ENCODE measurements around the gene PABPC1L2A. TPM values are rescaled to one million over a fixed set of nuclear protein-coding genes. Genes with fewer than 3 reads are reported as not detected.
"Not testable (repeated sequence)": the region's sequence is repeated elsewhere in the genome, so short reads cannot be mapped to it uniquely, and the experiment has no call there.

Gene PABPC1L2A
- total RNA-seq, 1 experiment from 2014 or later: 0.52 TPM

GRCh38 chrX:73078597-73078996, 715 bp downstream of the PABPC1L2A start:
- peaks cover 18 to 21% of the 10 kb centered on the region in 2 experiments for H3K9me3 Mint-ChIP-seq
- not testable (repeated sequence) for H3K14ac ChIP-seq (ENCODE audit: insufficient read depth, low read length); H3K36me3 Mint-ChIP-seq (ENCODE audit: insufficient read depth in 1 of 3, low read depth in 3 of 3); H3K79me1 ChIP-seq (ENCODE audit: insufficient read depth, low read depth, low read length, poor library complexity, severe bottlenecking); H3K4me2 ChIP-seq (ENCODE audit: insufficient read depth, insufficient read length, low read length); H3K4ac ChIP-seq (ENCODE audit: low read depth, low read length); H3K27ac Mint-ChIP-seq; H3K4me1 ChIP-seq (ENCODE audit: insufficient read depth, low read length); H3K9ac ChIP-seq (ENCODE audit: extremely low read depth, insufficient read length, low read length); H4K8ac ChIP-seq (replicated peaks; ENCODE audit: insufficient read length, low read depth, low read length); H3K23me2 ChIP-seq (ENCODE audit: insufficient read length, low read depth, low read length, poor library complexity, severe bottlenecking); DNase-seq; H3K18ac ChIP-seq (ENCODE audit: insufficient read length, low read depth, low read length); H2AFZ ChIP-seq (ENCODE audit: low read length); H3K27ac ChIP-seq (ENCODE audit: insufficient read length, low read depth, low read length); H3K4me3 Mint-ChIP-seq; H3K4me1 Mint-ChIP-seq; H3K27me3 ChIP-seq (ENCODE audit: insufficient read depth, low read length); H4K20me1 ChIP-seq (ENCODE audit: control insufficient read depth, insufficient read depth, insufficient read length); H2BK12ac ChIP-seq (ENCODE audit: insufficient read length, low read depth, low read length); H3K56ac ChIP-seq (ENCODE audit: insufficient read length, low read depth, low read length); H3K23ac ChIP-seq (ENCODE audit: insufficient read length, low read depth, low read length); H2BK20ac ChIP-seq (ENCODE audit: low read depth, low read length, poor library complexity, severe bottlenecking); H2BK15ac ChIP-seq (ENCODE audit: low read depth, low read length); H3K79me2 ChIP-seq (ENCODE audit: insufficient read depth, low read length); H2BK120ac ChIP-seq (ENCODE audit: low read depth, low read length, poor library complexity, severe bottlenecking); H4K5ac ChIP-seq (ENCODE audit: insufficient read length, low read depth, low read length); H3T11ph ChIP-seq (ENCODE audit: low read length); H4K91ac ChIP-seq (ENCODE audit: insufficient read length, low read depth, low read length); H2AK5ac ChIP-seq (ENCODE audit: insufficient read length, low read length); H2BK5ac ChIP-seq (ENCODE audit: insufficient read length, low read length)
- peaks cover 10% of the 10 kb centered on the region for H3K9me3 ChIP-seq (ENCODE audit: control insufficient read depth, low read depth, low read length)
- WGBS (ENCODE audit: extremely low coverage, insufficient read length, low lambda C conversion rate): no CpG with 5 or more reads among the region's 19 CpGs
- peaks cover 28% of the 10 kb centered on the region for H3K27me3 Mint-ChIP-seq (ENCODE audit: low read depth)

Data from H9 (cell line).